D721Med (cell line): ENCODE measurements around the gene NKTR.
"Not testable (repeated sequence)": the region's sequence is repeated elsewhere in the genome, so short reads cannot be mapped to it uniquely, and the experiment has no call there.

Experiments used
- DNase-seq: peaks from one replicate; pipeline ENCODE4 v3.0.0; 2011; ENCODE audit warnings: low spot score; ENCODE audit not compliant: insufficient read length
- FAIRE-seq: peaks from 2 replicates; lab custom pipeline; 2011; peaks lifted over from hg19 to GRCh38; lab: Jason Lieb, UNC
- TF ChIP-seq, protein P1 (sequence below): IDR thresholded peaks from 2 replicates; pipeline ENCODE4 v1.5.1; 2012; ENCODE audit warnings: mild to moderate bottlenecking, control low read depth; ENCODE audit not compliant: insufficient read depth; ENCODE audit errors: missing control alignments

NKTR gene

GRCh38 chr3:42572278-42572677 lies 28.2 kb upstream of the NKTR start:
- DNase-seq (no peak), FAIRE-seq (no peak)
- TF ChIP-seq, protein P1, sequence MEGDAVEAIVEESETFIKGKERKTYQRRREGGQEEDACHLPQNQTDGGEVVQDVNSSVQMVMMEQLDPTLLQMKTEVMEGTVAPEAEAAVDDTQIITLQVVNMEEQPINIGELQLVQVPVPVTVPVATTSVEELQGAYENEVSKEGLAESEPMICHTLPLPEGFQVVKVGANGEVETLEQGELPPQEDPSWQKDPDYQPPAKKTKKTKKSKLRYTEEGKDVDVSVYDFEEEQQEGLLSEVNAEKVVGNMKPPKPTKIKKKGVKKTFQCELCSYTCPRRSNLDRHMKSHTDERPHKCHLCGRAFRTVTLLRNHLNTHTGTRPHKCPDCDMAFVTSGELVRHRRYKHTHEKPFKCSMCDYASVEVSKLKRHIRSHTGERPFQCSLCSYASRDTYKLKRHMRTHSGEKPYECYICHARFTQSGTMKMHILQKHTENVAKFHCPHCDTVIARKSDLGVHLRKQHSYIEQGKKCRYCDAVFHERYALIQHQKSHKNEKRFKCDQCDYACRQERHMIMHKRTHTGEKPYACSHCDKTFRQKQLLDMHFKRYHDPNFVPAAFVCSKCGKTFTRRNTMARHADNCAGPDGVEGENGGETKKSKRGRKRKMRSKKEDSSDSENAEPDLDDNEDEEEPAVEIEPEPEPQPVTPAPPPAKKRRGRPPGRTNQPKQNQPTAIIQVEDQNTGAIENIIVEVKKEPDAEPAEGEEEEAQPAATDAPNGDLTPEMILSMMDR: peak; percentile 70

DNA sequence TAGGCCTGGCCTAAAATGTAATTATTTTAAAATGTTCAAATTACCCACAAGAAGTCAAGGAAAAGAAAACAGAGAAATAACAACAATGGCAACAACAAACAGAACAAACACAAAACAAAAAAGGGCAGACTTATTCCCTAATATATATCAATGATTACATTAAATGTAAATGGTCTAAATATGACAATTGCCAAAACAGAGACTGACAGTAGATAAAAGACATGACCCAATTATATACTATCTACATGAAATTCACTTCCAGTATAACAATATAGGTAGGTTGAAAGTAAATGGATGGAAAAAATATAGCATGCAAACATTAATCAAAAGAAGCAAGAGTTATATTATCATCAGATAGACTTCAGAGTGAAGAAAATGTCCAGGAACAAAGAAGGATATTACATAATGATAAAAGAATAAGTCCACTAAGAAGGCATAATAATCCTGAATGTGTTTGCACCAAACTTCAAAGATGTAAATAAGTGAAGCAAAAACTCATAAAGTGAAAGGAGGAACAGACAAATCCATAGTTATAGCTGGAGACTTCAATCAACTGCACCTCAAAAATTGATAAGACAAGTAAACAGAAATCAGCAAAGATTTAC lies 25.2 kb upstream of the NKTR start:
- DNase-seq (no peak), FAIRE-seq (no peak)
- TF ChIP-seq, protein P1: no peak

DNA sequence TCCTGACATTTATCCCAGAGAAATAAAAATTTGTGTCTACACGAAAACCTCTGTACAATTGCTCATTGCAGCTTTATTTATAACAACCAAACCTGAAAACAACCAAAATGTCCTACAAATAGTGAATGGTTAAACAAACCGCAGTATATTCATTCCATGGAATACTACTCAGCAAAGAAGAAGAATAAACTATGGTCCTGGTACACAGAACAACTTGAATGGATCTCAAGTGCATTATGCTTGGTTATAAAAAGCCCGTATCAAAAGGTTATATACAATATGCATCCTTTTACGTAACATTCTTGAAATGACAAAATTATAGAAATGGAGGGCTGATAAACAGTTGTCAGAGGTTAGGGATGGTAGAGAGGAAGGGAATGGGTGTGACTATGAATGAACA lies 22.4 kb upstream of the NKTR start:
- TF ChIP-seq, protein P1: no peak
- FAIRE-seq (no peak), DNase-seq (no peak)

- not testable (repeated sequence) for DNase-seq, FAIRE-seq
Observed at GRCh38 chr3:42579346-42579745, 21.1 kb upstream of the NKTR start.

DNA sequence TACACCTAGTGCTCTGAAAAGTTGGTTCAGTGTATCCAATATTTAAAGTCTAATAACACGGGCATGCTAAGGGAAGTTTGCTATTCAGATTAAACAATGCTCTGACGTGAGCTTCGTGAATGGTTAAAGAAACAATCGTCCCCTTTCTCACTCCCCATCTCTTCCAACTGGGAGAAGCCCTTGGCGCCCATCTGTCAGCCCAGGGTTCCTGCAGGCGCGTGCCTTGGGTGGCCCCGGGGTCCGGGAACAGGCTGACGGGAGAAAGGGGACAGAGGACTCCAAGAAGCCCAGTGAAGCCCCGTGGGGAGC lies 19.1 kb upstream of the NKTR start:
- FAIRE-seq (no peak), DNase-seq (no peak)
- TF ChIP-seq, protein P1: no peak

DNA sequence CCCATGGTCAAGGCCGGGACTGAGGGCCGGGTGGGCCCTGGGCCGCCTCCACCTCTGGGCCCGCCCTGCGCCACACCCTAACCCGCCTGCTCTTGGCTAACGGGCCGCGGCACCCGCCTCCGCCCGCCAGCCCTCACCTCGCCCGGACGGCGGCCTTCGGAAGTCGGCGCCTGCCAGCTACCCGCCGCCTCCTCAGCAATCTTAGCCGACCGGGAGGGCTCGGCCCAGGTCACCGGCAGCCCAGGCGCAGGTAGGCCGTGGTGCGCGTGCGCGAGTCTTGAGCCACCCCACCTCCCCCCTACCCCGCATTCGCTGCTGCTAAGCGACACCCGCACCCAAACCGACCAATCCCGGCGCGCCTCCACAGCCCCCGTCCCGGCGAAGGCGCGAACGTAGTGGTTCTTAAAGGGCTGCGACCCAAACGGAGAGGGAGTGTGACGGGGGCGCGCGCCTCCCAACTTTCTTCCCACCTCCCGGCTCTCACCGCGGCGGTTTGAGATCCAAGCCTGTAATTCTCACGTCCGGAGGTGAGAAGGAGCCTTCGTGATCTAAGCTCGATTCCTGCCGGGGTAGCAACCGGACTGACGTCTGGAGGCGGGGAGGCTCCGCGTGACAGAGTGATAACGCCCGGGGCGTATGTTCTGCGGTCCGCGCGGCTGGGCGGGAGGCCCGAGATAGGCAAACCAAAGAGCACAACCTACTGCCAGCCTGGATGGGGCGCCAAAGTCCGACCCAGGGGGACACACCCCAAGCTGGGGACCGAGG lies 18.6 kb upstream of the NKTR start, which contains the start of gene SEC22C:
SEC22C (minus strand) TSS at position 259 of the 765 bp plus-strand sequence. CDS start 12,921 bp downstream, outside the sequence.
- DNase-seq (peak; percentile 96), FAIRE-seq (no peak)
- TF ChIP-seq, protein P1: no peak

GRCh38 chr3:42582474-42583070 lies 17.9 kb upstream of the NKTR start:
- FAIRE-seq: no peak

More at GRCh38 chr3:42582474-42583070, 17.9 kb upstream of the NKTR start:
- DNase-seq: no peak
- TF ChIP-seq, protein P1: no peak
